K562 (cell line): ENCODE measurements around the gene AQP6. TPM values are rescaled to one million over a fixed set of nuclear protein-coding genes. Genes with fewer than 3 reads are reported as not detected.

ENCODE experiments used
- ATAC-seq: fragments of 200-7000 bp; cut with Tn5 transposase; 3 replicates; pipeline ENCODE4 v1.9.1; 2020; ENCODE audit warnings: moderate library complexity
- BruUV-seq: library from RNA; stranded (reverse); fragments of 400-500 nt; replicated peaks from 2 replicates; lab custom pipeline; 2021; lab: Mats Ljungman, UMichigan
- CTCF ChIA-PET: fragments of 300-600 bp; formaldehyde crosslinking; extraction: SDS; loops from one replicate; lab custom pipeline; 2021; ENCODE audit warnings: low intra/inter-chr PET ratio; lab: Yijun Ruan, JAX
- POLR2A ChIA-PET: fragments of 300-600, 350-650 bp; sonication (Branson Sonifier 250); formaldehyde crosslinking; extraction: SDS; loops from one replicate; lab custom pipeline; 2021; ENCODE audit warnings: antibody characterized with exemption, inconsistent platforms; lab: Yijun Ruan, JAX
- DNase-seq, 4 experiments: peaks; one replicate each; pipeline versions ENCODE4 v3.0.0 to v3.0.0-alpha.2; 2011 to 2018; ENCODE audit warnings: low spot score in 3 of 4, mixed read lengths in 3 of 4; ENCODE audit errors: extremely low read depth in 1 of 4
- FAIRE-seq: peaks from 2 replicates; lab custom pipeline; 2011; peaks lifted over from hg19 to GRCh38; lab: Jason Lieb, UNC
- H2AFZ ChIP-seq: 2 replicates; pipeline ENCODE4 v1.6.0; 2011; ENCODE audit warnings: low read depth, low read length, control low read depth, inconsistent platforms
- H3K27ac ChIP-seq: fragments of 200-600 bp; 3 replicates; pipeline ENCODE4 v1.8.0; 2011; ENCODE audit warnings: low read depth, mild to moderate bottlenecking, control low read depth, inconsistent platforms, low read length, moderate library complexity, mixed read lengths; ENCODE audit errors: extremely low read depth
- H3K27me3 ChIP-seq, 2 experiments: fragments of 300-600 bp in 1 of 2; 2 replicates in 1 of 2; 3 replicates in 1 of 2; pipeline versions ENCODE4 v1.6.0 to v1.8.0; 2011; ENCODE audit warnings: inconsistent platforms in 2 of 2, low read length in 2 of 2, mild to moderate bottlenecking in 1 of 2, mixed read lengths in 1 of 2, moderate library complexity in 1 of 2; ENCODE audit not compliant: control insufficient read depth in 2 of 2, insufficient read depth in 2 of 2
- H3K36me3 ChIP-seq: fragments of 300-600 bp; 3 replicates; pipeline ENCODE4 v1.8.0; 2011; ENCODE audit warnings: mild to moderate bottlenecking, low read length, inconsistent platforms; ENCODE audit not compliant: control insufficient read depth, insufficient read depth
- H3K4me1 ChIP-seq, 2 experiments: fragments of 200-600 bp in 1 of 2; replicated peaks in 1 of 2; 2 replicates in 1 of 2; 3 replicates in 1 of 2; pipeline versions ENCODE4 v1.5.1 to v1.8.0; 2011; ENCODE audit warnings: inconsistent platforms in 2 of 2, low read length in 2 of 2, mild to moderate bottlenecking in 1 of 2, mixed read lengths in 1 of 2, moderate library complexity in 1 of 2; ENCODE audit not compliant: control insufficient read depth in 2 of 2, insufficient read depth in 2 of 2
- H3K4me2 ChIP-seq: 2 replicates; pipeline ENCODE4 v1.6.1; 2011; ENCODE audit warnings: low read length, control low read depth, inconsistent platforms, mixed read lengths; ENCODE audit not compliant: insufficient read depth
- H3K4me3 ChIP-seq: fragments of 200-600 bp; sonication (generic), shearing (Covaris generic); 2 replicates; pipeline ENCODE4 v1.5.1; 2016; ENCODE audit warnings: control low read depth, inconsistent platforms
- H3K79me2 ChIP-seq: fragments of 200-600 bp; 3 replicates; pipeline ENCODE4 v1.8.0; 2011; ENCODE audit warnings: low read length, inconsistent platforms; ENCODE audit not compliant: control insufficient read depth, insufficient read depth
- H3K9ac ChIP-seq, 2 experiments: 2 replicates each; pipeline versions ENCODE4 v1.6.0 to v1.6.1; 2011; ENCODE audit warnings: low read depth in 2 of 2, low read length in 2 of 2, control low read depth in 1 of 2, inconsistent platforms in 1 of 2, mild to moderate bottlenecking in 1 of 2, mixed read lengths in 1 of 2; ENCODE audit not compliant: insufficient read depth in 1 of 2
- H3K9me1 ChIP-seq: one replicate; pipeline ENCODE4 v1.6.0; 2011; ENCODE audit warnings: inconsistent platforms, mild to moderate bottlenecking, low read length, moderate library complexity; ENCODE audit not compliant: control insufficient read depth, insufficient read depth
- H3K9me3 ChIP-seq: replicated peaks from 2 replicates; pipeline ENCODE4 v1.5.1; 2011; ENCODE audit warnings: low read depth, low read length, inconsistent platforms; ENCODE audit not compliant: control insufficient read depth, insufficient read depth
- H4K20me1 ChIP-seq: replicated peaks from 2 replicates; pipeline ENCODE4 v1.6.1; 2011; ENCODE audit warnings: low read length, inconsistent platforms, mixed read lengths; ENCODE audit not compliant: control insufficient read depth, insufficient read depth
- CREBBP ChIP-seq: IDR thresholded peaks from one replicate; pipeline ENCODE4 v1.6.1; 2012; ENCODE audit warnings: low read depth, mild to moderate bottlenecking, control low read depth, inconsistent platforms, low read length
- ESRRB ChIP-seq: fragments of 250-450 bp; sonication (Bioruptor Pico); IDR thresholded peaks from 2 replicates; pipeline ENCODE4 v1.5.0; 2020; ENCODE audit warnings: mild to moderate bottlenecking, moderate library complexity, borderline replicate concordance
- HMG20A ChIP-seq: fragments of 450-650 bp; formaldehyde crosslinking; conservative IDR thresholded peaks from 2 replicates; pipeline ENCODE4 v1.4.0; 2020; ENCODE audit warnings: mild to moderate bottlenecking, mixed read lengths
- NCOA4 ChIP-seq: fragments of 450-650 bp; IDR thresholded peaks from 2 replicates; pipeline ENCODE4 v1.6.1; 2018; ENCODE audit warnings: mild to moderate bottlenecking; ENCODE audit not compliant: partially characterized antibody
- PHB ChIP-seq: fragments of 250-450 bp; sonication (Bioruptor Pico); IDR thresholded peaks from 2 replicates; pipeline ENCODE4 v1.5.0; 2021
- WGBS: fragments of 100-300 bp; shearing (Covaris generic); methylation state at CpG from one replicate; pipeline ENCODE4 v1.1.6; 2016; ENCODE audit warnings: low coverage, mixed read lengths; ENCODE audit not compliant: insufficient coverage; ENCODE audit errors: missing lambda C conversion rate; 5-methylcytosine and 5-hydroxymethylcytosine counted together
- in situ Hi-C: fragments of 300-500 bp; cut with MboI; formaldehyde crosslinking; loops from 4 replicates; pipeline ENCODE4 v1.15.0; 2018; ENCODE audit warnings: inconsistent platforms, mixed read lengths
- intact Hi-C: fragments of 100-400 bp; cut with micrococcal nuclease; formaldehyde crosslinking; loops from 2 replicates; pipeline ENCODE4 v1.14.2; 2022
- polyA plus RNA-seq, 8 experiments: library from polyadenylated mRNA; depleted of rRNA in 4 of 8; stranded (reverse) in 5 of 8; unstranded in 3 of 8; fragments of >200 nt; fragmentation: Nextera tagmentation in 2 of 8; fragmentation: Illumina TruSeq in 1 of 8; extraction: Ambion mirVana in 2 of 8; extraction: Trizol in 1 of 8; gene quantifications; 2 replicates each; pipeline versions ENCODE4 v1.2.1 to v1.2.3, GENCODE V29; 2011 to 2014; ENCODE audit warnings: inconsistent platforms in 1 of 8, missing spikeins in 1 of 8
- total RNA-seq, 7 experiments: library from RNA; depleted of rRNA in 6 of 7; stranded (reverse); fragments of >200 nt in 6 of 7; fragmentation: Illumina TruSeq in 2 of 7; extraction: Trizol in 2 of 7; gene quantifications; 2 replicates each; pipeline versions ENCODE4 v1.2.1 to v1.2.3, GENCODE V29; 2011 to 2021; ENCODE audit warnings: low replicate concordance in 1 of 7
- TF ChIP-seq, protein P1 (sequence below): fragments of 450-650 bp; IDR thresholded peaks from 2 replicates; pipeline ENCODE4 v1.6.1; 2018; ENCODE audit not compliant: partially characterized antibody
- TF ChIP-seq, protein P2 (sequence below), 2 experiments: fragments of 450-650 bp in 1 of 2; IDR thresholded peaks; 2 replicates each; pipeline ENCODE4 v1.6.1; 2011 to 2017; ENCODE audit warnings: low read depth in 2 of 2, antibody characterized with exemption in 1 of 2, borderline replicate concordance in 1 of 2, low read length in 1 of 2, mild to moderate bottlenecking in 1 of 2, mixed read lengths in 1 of 2; ENCODE audit not compliant: control insufficient read depth in 1 of 2
- TF ChIP-seq, protein P3 (sequence below), 2 experiments: IDR thresholded peaks in 1 of 2; conservative IDR thresholded peaks in 1 of 2; 2 replicates each; pipeline ENCODE4 v1.6.1; 2016; ENCODE audit warnings: low read depth in 2 of 2, mild to moderate bottlenecking in 1 of 2, missing compliant biosample characterization in 1 of 2, missing genetic modification characterization in 1 of 2, moderate library complexity in 1 of 2
- TF ChIP-seq, protein P4 (sequence below): IDR thresholded peaks from 2 replicates; pipeline ENCODE4 v1.6.1; 2011; ENCODE audit warnings: borderline replicate concordance, low read depth, mild to moderate bottlenecking, moderate library complexity, low read length; ENCODE audit not compliant: insufficient read depth, poor library complexity, severe bottlenecking

Gene AQP6
- total and polyA plus RNA-seq, 9 of the 15 experiments (the other 6 are each of a cell fraction or from before 2014, with no cell fraction given) = 0.05 to 0.12 TPM; not detected in 7

DNA sequence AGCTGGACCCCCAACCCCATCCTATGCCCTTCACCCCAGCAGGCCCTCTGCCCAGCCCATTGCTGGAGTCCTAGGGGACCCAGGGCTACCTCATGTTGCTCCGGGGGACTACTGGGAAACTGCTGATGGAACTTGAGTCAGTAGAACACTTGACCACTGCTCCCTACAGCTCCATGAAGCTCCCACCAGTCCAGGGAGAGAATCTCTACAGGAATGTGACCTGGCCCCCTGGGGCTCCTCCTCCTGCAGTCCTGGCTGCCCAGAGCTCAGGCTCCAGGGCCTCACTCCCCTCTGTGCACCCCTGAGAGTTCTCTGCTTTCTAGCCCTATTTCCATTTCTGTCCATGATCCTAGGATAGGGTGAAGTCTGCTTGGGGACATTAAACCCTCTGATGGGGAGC is 33.0 kb upstream of the AQP6 start:
- Histone ChIP-seq H3K9ac (no peak overlapping the region), H3K4me1 (peaks cover 1 to 7% of the 10 kb centered on the region in 2 experiments; a peak in 3 of 5 replicates), H3K4me3 (no peak overlapping the region), H3K27me3 (no peaks in the 10 kb centered on the region), H3K4me2 (no peak overlapping the region), H3K79me2 (no peaks in the 10 kb centered on the region), H2AFZ (no peak overlapping the region), H3K9me1 (no peaks in the 10 kb centered on the region), H3K36me3 (no peaks in the 10 kb centered on the region), H3K27ac (no peak overlapping the region), H3K9me3 (no peaks in the 10 kb centered on the region), H4K20me1 (no peaks in the 10 kb centered on the region)
- ATAC-seq (no peak), FAIRE-seq (no peak), DNase-seq (no peak)
- WGBS = 89% methylated on average over 1 of the region's 1 CpG
- intact Hi-C loops = no loop called here
- in situ Hi-C loops = no loop called here
- ChIA-PET POLR2A (interaction anchor here (1.0 to 1.3 kb wide), 3 partner anchors 10 to 23 kb away, joined by 3 read pairs; no protein-coding TSS in a partner anchor), CTCF (no interaction called here)
- no TSS peak for BruUV-seq
- TF ChIP-seq ESRRB = no peak
- no peak for TF ChIP-seq CREBBP
- TF ChIP-seq NCOA4 = no peak
- no peak for TF ChIP-seq PHB
- TF ChIP-seq, protein P1, sequence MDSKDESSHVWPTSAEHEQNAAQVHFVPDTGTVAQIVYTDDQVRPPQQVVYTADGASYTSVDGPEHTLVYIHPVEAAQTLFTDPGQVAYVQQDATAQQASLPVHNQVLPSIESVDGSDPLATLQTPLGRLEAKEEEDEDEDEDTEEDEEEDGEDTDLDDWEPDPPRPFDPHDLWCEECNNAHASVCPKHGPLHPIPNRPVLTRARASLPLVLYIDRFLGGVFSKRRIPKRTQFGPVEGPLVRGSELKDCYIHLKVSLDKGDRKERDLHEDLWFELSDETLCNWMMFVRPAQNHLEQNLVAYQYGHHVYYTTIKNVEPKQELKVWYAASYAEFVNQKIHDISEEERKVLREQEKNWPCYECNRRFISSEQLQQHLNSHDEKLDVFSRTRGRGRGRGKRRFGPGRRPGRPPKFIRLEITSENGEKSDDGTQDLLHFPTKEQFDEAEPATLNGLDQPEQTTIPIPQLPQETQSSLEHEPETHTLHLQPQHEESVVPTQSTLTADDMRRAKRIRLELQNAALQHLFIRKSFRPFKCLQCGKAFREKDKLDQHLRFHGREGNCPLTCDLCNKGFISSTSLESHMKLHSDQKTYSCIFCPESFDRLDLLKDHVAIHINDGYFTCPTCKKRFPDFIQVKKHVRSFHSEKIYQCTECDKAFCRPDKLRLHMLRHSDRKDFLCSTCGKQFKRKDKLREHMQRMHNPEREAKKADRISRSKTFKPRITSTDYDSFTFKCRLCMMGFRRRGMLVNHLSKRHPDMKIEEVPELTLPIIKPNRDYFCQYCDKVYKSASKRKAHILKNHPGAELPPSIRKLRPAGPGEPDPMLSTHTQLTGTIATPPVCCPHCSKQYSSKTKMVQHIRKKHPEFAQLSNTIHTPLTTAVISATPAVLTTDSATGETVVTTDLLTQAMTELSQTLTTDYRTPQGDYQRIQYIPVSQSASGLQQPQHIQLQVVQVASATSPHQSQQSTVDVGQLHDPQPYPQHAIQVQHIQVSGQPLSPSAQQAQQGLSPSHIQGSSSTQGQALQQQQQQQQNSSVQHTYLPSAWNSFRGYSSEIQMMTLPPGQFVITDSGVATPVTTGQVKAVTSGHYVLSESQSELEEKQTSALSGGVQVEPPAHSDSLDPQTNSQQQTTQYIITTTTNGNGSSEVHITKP = no peak
- TF ChIP-seq, protein P2, sequence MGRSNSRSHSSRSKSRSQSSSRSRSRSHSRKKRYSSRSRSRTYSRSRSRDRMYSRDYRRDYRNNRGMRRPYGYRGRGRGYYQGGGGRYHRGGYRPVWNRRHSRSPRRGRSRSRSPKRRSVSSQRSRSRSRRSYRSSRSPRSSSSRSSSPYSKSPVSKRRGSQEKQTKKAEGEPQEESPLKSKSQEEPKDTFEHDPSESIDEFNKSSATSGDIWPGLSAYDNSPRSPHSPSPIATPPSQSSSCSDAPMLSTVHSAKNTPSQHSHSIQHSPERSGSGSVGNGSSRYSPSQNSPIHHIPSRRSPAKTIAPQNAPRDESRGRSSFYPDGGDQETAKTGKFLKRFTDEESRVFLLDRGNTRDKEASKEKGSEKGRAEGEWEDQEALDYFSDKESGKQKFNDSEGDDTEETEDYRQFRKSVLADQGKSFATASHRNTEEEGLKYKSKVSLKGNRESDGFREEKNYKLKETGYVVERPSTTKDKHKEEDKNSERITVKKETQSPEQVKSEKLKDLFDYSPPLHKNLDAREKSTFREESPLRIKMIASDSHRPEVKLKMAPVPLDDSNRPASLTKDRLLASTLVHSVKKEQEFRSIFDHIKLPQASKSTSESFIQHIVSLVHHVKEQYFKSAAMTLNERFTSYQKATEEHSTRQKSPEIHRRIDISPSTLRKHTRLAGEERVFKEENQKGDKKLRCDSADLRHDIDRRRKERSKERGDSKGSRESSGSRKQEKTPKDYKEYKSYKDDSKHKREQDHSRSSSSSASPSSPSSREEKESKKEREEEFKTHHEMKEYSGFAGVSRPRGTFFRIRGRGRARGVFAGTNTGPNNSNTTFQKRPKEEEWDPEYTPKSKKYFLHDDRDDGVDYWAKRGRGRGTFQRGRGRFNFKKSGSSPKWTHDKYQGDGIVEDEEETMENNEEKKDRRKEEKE (IDR thresholded peaks at IDR 0.05; ENCODE audit: borderline replicate concordance in 1 of 2, control insufficient read depth in 1 of 2, low read depth in 2 of 2, low read length in 1 of 2) = no peak
- TF ChIP-seq HMG20A (CRISPR knock-in tag) = no peak
- TF ChIP-seq, protein P3, sequence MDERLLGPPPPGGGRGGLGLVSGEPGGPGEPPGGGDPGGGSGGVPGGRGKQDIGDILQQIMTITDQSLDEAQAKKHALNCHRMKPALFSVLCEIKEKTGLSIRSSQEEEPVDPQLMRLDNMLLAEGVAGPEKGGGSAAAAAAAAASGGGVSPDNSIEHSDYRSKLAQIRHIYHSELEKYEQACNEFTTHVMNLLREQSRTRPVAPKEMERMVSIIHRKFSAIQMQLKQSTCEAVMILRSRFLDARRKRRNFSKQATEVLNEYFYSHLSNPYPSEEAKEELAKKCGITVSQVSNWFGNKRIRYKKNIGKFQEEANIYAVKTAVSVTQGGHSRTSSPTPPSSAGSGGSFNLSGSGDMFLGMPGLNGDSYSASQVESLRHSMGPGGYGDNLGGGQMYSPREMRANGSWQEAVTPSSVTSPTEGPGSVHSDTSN (CRISPR knock-in tag; IDR thresholded peaks at IDR 0.05; ENCODE audit: low read depth) = no peak
- TF ChIP-seq, protein P3 (tag; conservative IDR thresholded peaks at IDR 0.05; ENCODE audit: low read depth) = no peak
- TF ChIP-seq, protein P4, sequence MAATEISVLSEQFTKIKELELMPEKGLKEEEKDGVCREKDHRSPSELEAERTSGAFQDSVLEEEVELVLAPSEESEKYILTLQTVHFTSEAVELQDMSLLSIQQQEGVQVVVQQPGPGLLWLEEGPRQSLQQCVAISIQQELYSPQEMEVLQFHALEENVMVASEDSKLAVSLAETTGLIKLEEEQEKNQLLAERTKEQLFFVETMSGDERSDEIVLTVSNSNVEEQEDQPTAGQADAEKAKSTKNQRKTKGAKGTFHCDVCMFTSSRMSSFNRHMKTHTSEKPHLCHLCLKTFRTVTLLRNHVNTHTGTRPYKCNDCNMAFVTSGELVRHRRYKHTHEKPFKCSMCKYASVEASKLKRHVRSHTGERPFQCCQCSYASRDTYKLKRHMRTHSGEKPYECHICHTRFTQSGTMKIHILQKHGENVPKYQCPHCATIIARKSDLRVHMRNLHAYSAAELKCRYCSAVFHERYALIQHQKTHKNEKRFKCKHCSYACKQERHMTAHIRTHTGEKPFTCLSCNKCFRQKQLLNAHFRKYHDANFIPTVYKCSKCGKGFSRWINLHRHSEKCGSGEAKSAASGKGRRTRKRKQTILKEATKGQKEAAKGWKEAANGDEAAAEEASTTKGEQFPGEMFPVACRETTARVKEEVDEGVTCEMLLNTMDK = no peak
